Rectal smooth muscle tissue (tissue), 1 donor: ENCODE results near the gene NPSR1.
"Not testable (repeated sequence)": the region's sequence is repeated elsewhere in the genome, so short reads cannot be mapped to it uniquely, and the experiment has no call there.

Experiments
- H3K27ac ChIP-seq: one replicate; pipeline ENCODE4 v1.7.0; 2013; ENCODE audit warnings: low read depth, low read length, inconsistent platforms
- H3K27me3 ChIP-seq: one replicate; pipeline ENCODE4 v1.7.0; 2013; ENCODE audit warnings: low read length; ENCODE audit not compliant: control insufficient read depth, insufficient read depth
- H3K36me3 ChIP-seq: one replicate; pipeline ENCODE4 v1.7.0; 2013; ENCODE audit warnings: low read length; ENCODE audit not compliant: control insufficient read depth, insufficient read depth
- H3K4me1 ChIP-seq: one replicate; pipeline ENCODE4 v1.7.0; 2013; ENCODE audit warnings: low read length; ENCODE audit not compliant: control insufficient read depth, insufficient read depth
- H3K4me3 ChIP-seq: one replicate; pipeline ENCODE4 v1.7.0; 2013; ENCODE audit warnings: low read length
- H3K9ac ChIP-seq: one replicate; pipeline ENCODE4 v1.7.0; 2013; ENCODE audit warnings: low read length

The NPSR1 gene

DNA sequence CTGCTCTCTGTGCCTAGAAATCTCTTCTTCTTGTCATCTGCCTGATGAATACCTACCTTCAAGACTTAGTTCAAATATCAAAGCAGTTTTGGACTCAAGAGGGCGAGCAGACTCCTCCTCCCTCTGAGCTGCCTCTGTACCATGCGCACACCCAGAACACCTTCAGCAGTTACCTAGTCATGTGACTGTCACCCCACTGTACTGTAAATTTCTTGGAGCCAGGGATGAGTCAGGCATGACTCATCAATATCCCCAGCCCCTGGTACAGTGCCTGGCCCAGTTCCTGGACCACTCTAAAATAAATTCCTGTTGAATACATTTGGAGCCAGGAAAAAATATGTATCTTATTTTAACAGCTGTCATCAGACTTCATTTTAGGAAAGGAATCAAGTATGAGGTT lies 212.0 kb downstream of the NPSR1 start:
- H3K9ac ChIP-seq, H3K27me3 ChIP-seq, H3K27ac ChIP-seq, H3K36me3 ChIP-seq, H3K4me1 ChIP-seq, H3K4me3 ChIP-seq: not testable (repeated sequence)

DNA sequence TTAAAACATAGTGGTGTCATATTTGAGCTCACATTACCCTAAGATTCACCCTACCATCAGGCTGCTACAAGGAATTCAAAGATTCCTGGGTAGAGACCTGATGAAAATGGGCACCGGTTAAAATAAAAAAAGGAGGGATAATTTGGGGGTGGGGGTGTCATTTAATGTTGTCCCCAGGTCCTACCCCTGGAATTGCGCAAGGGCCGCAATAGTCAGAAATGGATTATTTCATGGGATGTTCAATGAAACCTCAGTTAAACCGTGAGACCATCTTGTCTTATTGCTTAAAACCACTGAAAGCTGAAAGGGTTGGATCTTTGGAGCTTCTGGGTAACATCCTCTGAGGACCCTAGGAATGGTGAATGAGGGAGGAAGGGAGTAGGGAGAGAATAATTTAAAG lies 216.3 kb downstream of the NPSR1 start:
- not testable (repeated sequence) for H3K27ac ChIP-seq, H3K4me1 ChIP-seq, H3K9ac ChIP-seq, H3K4me3 ChIP-seq, H3K36me3 ChIP-seq, H3K27me3 ChIP-seq

DNA sequence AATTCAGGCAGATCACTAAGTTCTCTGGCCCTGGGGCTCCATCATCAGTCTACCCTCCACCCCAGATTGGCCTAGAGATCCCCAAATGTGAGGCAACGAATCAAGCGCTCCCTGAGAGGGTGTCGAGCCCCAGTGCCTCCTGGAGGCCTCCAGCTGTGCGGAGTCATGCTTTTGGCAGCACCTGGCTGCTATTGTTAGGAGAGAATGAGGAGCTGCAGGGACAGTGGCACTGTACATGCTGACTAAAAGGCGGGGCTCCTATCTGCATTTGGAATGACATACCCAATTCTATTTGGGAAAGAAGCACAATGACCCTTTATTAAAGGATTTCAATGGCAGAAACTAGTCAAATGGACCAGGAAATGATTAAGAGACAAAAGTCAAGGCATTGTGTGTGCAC lies 217.5 kb downstream of the NPSR1 start:
- Histone ChIP-seq H3K4me3 (no peak overlapping the region), H3K27me3 (no peaks in the 10 kb centered on the region), H3K36me3 (no peaks in the 10 kb centered on the region), H3K4me1 (no peaks in the 10 kb centered on the region), H3K27ac (no peak overlapping the region), H3K9ac (no peak overlapping the region)

DNA sequence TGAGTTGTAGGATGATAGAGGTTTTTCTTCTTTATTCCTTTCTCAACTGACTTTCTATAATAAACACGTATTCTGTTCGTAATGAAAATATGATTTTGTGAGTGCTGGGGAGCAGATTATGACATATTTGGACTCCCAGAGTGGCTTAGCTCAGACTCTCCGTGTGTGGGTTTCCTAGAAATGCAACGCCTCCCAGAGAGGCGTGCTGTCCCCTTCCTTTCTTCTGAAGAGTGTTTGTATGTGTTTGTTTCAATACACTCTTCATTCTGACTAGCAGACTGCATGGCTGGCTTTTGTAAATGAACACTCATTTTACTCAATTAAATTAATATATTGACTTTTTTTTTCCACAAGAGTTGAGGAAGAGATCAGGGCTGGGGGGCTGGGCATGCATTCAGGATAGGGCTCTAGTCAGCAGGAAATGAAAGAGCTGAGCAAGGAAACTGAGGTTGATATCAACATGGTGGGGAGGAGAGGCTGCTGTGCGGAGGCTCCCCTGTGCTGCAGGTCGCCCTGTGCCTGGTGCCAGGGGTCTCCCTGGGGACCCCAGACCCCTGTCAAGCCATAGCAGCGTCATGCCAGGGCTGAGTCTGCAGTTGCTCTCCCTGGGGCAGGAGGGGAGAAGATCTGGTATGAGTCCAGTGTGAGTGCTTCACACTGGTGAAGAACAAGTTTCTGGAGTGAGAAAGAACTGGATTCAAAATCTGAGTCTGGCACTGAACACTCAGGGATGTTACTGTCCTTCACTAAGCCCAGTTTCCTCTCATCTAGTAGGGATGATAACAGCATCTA lies 221.1 kb downstream of the NPSR1 start:
- not testable (repeated sequence) for H3K27me3 ChIP-seq, H3K4me1 ChIP-seq, H3K4me3 ChIP-seq, H3K9ac ChIP-seq, H3K27ac ChIP-seq, H3K36me3 ChIP-seq

DNA sequence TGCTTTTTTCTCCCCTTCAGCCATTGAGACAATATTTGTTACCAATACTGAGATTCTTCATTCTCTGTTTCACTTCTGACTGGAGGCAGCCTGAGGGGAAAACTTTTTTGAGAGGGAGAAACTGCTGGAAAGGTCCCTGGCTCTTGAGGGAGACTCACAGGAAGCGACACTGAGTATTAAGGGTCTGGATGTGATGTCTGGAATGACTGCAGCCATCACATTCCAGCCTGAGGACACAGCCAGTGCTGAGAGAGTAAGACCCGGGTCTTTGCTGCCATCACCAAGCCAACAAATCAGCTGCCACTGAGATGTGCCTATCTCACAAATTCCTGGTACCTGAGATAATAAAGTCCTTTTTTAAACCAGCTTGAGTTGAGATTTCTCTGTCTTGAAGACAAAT lies 221.9 kb downstream of the NPSR1 start:
- Histone ChIP-seq H3K9ac (no peak overlapping the region), H3K36me3 (no peaks in the 10 kb centered on the region), H3K27ac (no peak overlapping the region), H3K4me3 (no peak overlapping the region), H3K4me1 (no peaks in the 10 kb centered on the region), H3K27me3 (no peaks in the 10 kb centered on the region)

DNA sequence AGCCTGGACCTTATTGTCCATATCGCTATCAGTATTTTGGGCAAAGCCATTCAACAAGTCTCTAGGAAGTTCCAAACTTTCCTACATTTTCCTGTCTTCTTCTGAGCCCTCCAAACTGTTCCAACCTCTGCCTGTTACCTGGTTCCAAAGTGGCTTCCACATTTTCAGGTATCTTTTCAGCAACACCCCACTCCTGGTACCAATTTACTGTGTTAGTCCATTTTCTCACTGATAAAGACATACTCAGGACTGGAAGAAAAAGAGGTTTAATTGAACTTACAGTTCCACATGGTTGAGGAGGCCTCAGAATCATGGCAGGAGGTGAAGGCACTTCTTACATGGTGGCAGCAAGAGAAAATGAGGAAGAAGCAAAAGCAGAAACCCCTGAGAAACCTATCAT lies 225.8 kb downstream of the NPSR1 start:
- H3K9ac ChIP-seq, H3K27ac ChIP-seq, H3K4me1 ChIP-seq, H3K36me3 ChIP-seq, H3K27me3 ChIP-seq, H3K4me3 ChIP-seq: not testable (repeated sequence)

DNA sequence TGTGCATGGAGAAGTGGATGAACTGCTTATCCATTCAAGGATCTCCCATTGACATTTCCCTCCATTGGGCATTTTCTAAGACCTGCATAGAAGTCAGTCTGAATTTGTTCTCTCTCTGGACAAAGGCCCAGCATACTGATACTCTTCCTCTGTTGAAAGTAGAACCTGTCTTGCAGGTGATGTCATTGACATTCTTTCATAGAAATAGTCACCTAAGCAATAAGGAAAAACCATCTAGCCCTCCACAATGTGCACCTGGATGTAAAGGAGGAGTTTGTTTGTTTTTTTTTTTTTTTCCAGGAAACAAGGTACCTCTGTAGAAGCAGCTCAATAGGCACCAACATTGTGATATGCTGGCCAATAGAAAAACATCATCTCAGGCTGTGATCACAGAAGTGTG lies 228.8 kb downstream of the NPSR1 start:
- Histone ChIP-seq H3K36me3 (no peaks in the 10 kb centered on the region), H3K4me1 (no peaks in the 10 kb centered on the region), H3K27me3 (no peaks in the 10 kb centered on the region), H3K4me3 (no peak overlapping the region), H3K27ac (no peak overlapping the region), H3K9ac (no peak overlapping the region)

DNA sequence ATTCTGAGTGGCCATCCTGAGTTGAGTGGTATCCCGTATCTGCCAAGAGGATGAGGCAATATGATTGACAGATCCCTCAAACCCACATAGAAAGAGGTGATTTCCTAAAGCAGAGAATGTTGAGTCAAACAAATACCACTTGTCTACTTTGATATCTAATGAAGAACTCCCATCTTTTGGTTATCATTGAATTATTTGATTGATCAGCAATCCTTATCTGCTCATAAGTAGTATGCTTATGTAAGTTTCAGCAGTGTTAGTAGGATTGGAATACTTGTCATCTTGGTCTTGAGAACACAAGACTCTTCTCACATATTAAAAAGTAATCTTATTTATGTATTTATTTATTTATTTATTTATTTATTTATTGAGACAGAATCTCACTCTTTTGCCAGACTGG lies 231.9 kb downstream of the NPSR1 start:
- H3K36me3 ChIP-seq: no peaks in the 10 kb centered on the region
- H3K9ac ChIP-seq: no peak overlapping the region

DNA sequence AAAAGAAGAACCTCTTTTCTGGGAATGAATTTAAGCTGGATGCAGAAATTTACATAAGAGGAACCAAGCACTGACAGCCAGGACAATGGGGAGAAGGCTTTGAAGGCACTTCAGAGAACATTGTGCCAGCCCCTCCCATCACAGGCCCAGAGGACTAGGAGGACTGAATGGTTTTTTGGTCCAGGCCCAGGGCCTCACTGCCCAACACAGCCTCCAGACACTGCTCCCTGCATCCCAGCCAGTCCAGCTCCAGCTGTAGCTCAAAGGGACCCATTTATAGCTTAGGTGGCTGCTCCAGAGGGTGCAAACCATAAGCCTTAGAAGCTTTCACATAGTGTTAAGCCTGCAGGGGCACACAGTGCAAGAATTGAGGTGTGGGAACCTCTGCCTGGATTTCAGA lies 237.2 kb downstream of the NPSR1 start:
- Histone ChIP-seq H3K27ac (no peak overlapping the region), H3K4me3 (no peak overlapping the region), H3K4me1 (no peaks in the 10 kb centered on the region), H3K36me3 (no peaks in the 10 kb centered on the region), H3K27me3 (no peaks in the 10 kb centered on the region), H3K9ac (no peak overlapping the region)

More for the DNA sequence above, 231.9 kb downstream of the NPSR1 start:
- Histone ChIP-seq H3K4me3 (no peak overlapping the region), H3K4me1 (no peaks in the 10 kb centered on the region), H3K27me3 (no peaks in the 10 kb centered on the region), H3K27ac (no peak overlapping the region)
